Measurements from ENCODE around the gene IL23A. TPM values are rescaled to one million over a fixed set of nuclear protein-coding genes. Genes with fewer than 3 reads are reported as not detected.
"Not testable (repeated sequence)": the region's sequence is repeated elsewhere in the genome, so short reads cannot be mapped to it uniquely, and the experiment has no call there.

IL23A gene
- total and polyA plus RNA-seq, 2 experiments from 2014 or later: 0.63 TPM; not detected in 1

GRCh38 chr12:56317675-56318074 lies 21.0 kb upstream of the IL23A start:
- H3K9me3 ChIP-seq (ENCODE audit: low read depth): no peaks in the 10 kb centered on the region
- H3K4me3 ChIP-seq: no peak overlapping the region
- TF ChIP-seq CTCF (IDR thresholded peaks at IDR 0.05; ENCODE audit: low read depth, low read length): no peak
- H3K27ac ChIP-seq: no peak overlapping the region
- no peaks in the 10 kb centered on the region for H3K27me3 ChIP-seq
- DNase-seq (ENCODE audit: low read depth in 1 of 2, low spot score in 1 of 2): no peak
- peaks cover 26% of the 10 kb centered on the region for H3K36me3 ChIP-seq
- H3K4me1 ChIP-seq (ENCODE audit: low read depth): peaks cover 5% of the 10 kb centered on the region

- no peaks in the 10 kb centered on the region for H3K27me3 ChIP-seq
- peaks cover 34% of the 10 kb centered on the region for H3K36me3 ChIP-seq
- no peak for DNase-seq (ENCODE audit: low read depth in 1 of 2, low spot score in 1 of 2)
- H3K4me3 ChIP-seq: no peak overlapping the region
- TF ChIP-seq CTCF (IDR thresholded peaks at IDR 0.05; ENCODE audit: low read depth, low read length): no peak
- H3K27ac ChIP-seq: no peak overlapping the region
- no peaks in the 10 kb centered on the region for H3K9me3 ChIP-seq (ENCODE audit: low read depth)
- no peaks in the 10 kb centered on the region for H3K4me1 ChIP-seq (ENCODE audit: low read depth)
These were observed 17.7 kb upstream of the IL23A start for GRCh38 chr12:56321027-56321426.

GRCh38 chr12:56321610-56322009 lies 17.1 kb upstream of the IL23A start:
- not testable (repeated sequence) for DNase-seq (ENCODE audit: low read depth in 1 of 2, low spot score in 1 of 2); H3K4me1 ChIP-seq (ENCODE audit: low read depth); H3K4me3 ChIP-seq; H3K9me3 ChIP-seq (ENCODE audit: low read depth); H3K27me3 ChIP-seq; H3K27ac ChIP-seq
- H3K36me3 ChIP-seq: peaks cover 37% of the 10 kb centered on the region

- Histone ChIP-seq H3K27me3 (no peaks in the 10 kb centered on the region), H3K9me3 (ENCODE audit: low read depth) (no peaks in the 10 kb centered on the region), H3K4me1 (ENCODE audit: low read depth) (no peaks in the 10 kb centered on the region), H3K27ac (no peak overlapping the region), H3K36me3 (peaks cover 37% of the 10 kb centered on the region), H3K4me3 (no peak overlapping the region)
- no peak for TF ChIP-seq CTCF (IDR thresholded peaks at IDR 0.05; ENCODE audit: low read depth, low read length)
- DNase-seq (ENCODE audit: low read depth in 1 of 2, low spot score in 1 of 2): no peak
These were observed 14.5 kb upstream of the IL23A start for GRCh38 chr12:56324206-56324605.

GRCh38 chr12:56326126-56326525 lies 12.6 kb upstream of the IL23A start:
- no peak overlapping the region for H3K4me3 ChIP-seq
- no peaks in the 10 kb centered on the region for H3K9me3 ChIP-seq (ENCODE audit: low read depth)
- DNase-seq (ENCODE audit: low read depth in 1 of 2, low spot score in 1 of 2): no peak
- H3K27ac ChIP-seq: no peak overlapping the region
- TF ChIP-seq CTCF (IDR thresholded peaks at IDR 0.05; ENCODE audit: low read depth, low read length): no peak
- peaks cover 31% of the 10 kb centered on the region for H3K36me3 ChIP-seq
- no peaks in the 10 kb centered on the region for H3K4me1 ChIP-seq (ENCODE audit: low read depth)
- no peaks in the 10 kb centered on the region for H3K27me3 ChIP-seq

- DNase-seq (ENCODE audit: low read depth in 1 of 2, low spot score in 1 of 2): no peak
- H3K27ac ChIP-seq: no peak overlapping the region
- H3K36me3 ChIP-seq: peaks cover 31% of the 10 kb centered on the region
- no peaks in the 10 kb centered on the region for H3K27me3 ChIP-seq
- TF ChIP-seq CTCF (IDR thresholded peaks at IDR 0.05; ENCODE audit: low read depth, low read length): no peak
- no peaks in the 10 kb centered on the region for H3K4me1 ChIP-seq (ENCODE audit: low read depth)
- no peaks in the 10 kb centered on the region for H3K9me3 ChIP-seq (ENCODE audit: low read depth)
- H3K4me3 ChIP-seq: no peak overlapping the region
These were observed 12.2 kb upstream of the IL23A start for GRCh38 chr12:56326533-56326932.

All from cardiac muscle cell (in vitro differentiated cells and primary cell).